ENCODE measurements around the gene STAMBP.

DNA sequence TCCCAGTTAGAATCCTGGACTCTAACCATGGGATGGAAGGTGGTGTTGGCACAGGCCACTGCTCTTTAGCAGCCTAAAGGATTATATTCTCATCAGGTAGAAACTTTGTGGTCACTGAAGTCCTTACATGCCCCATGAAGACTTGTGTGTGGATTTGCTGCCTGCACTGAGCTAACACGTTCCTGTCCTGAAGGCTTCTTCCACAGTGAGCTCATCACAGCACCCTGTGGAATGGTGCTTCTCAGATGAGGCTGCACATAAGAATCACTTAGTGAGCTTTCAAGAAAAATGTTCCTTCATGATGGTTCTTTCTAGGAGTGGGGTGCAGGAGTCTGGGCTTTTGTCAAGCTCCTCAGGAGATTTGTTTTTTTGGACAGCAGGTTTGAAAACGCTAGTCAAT is 26.8 kb downstream of the STAMBP start:
- TF ChIP-seq, protein P1, sequence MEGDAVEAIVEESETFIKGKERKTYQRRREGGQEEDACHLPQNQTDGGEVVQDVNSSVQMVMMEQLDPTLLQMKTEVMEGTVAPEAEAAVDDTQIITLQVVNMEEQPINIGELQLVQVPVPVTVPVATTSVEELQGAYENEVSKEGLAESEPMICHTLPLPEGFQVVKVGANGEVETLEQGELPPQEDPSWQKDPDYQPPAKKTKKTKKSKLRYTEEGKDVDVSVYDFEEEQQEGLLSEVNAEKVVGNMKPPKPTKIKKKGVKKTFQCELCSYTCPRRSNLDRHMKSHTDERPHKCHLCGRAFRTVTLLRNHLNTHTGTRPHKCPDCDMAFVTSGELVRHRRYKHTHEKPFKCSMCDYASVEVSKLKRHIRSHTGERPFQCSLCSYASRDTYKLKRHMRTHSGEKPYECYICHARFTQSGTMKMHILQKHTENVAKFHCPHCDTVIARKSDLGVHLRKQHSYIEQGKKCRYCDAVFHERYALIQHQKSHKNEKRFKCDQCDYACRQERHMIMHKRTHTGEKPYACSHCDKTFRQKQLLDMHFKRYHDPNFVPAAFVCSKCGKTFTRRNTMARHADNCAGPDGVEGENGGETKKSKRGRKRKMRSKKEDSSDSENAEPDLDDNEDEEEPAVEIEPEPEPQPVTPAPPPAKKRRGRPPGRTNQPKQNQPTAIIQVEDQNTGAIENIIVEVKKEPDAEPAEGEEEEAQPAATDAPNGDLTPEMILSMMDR (conservative IDR thresholded peaks at IDR 0.05; ENCODE audit: low read depth, low read length) = no peak
- no peak for TF ChIP-seq EZH2phosphoT487 (IDR thresholded peaks at IDR 0.05; ENCODE audit: borderline replicate concordance, low read length)

All from PC-3 (cell line).